HG03457 (cell line): ENCODE results near the gene GGNBP2.

Experiments used
- ATAC-seq: cut with Tn5 transposase; IDR thresholded peaks from one replicate; pipeline ENCODE4 v1.9.1; 2021; ENCODE audit warnings: moderate number of reproducible peaks; ENCODE audit not compliant: unreplicated experiment

GGNBP2 gene

DNA sequence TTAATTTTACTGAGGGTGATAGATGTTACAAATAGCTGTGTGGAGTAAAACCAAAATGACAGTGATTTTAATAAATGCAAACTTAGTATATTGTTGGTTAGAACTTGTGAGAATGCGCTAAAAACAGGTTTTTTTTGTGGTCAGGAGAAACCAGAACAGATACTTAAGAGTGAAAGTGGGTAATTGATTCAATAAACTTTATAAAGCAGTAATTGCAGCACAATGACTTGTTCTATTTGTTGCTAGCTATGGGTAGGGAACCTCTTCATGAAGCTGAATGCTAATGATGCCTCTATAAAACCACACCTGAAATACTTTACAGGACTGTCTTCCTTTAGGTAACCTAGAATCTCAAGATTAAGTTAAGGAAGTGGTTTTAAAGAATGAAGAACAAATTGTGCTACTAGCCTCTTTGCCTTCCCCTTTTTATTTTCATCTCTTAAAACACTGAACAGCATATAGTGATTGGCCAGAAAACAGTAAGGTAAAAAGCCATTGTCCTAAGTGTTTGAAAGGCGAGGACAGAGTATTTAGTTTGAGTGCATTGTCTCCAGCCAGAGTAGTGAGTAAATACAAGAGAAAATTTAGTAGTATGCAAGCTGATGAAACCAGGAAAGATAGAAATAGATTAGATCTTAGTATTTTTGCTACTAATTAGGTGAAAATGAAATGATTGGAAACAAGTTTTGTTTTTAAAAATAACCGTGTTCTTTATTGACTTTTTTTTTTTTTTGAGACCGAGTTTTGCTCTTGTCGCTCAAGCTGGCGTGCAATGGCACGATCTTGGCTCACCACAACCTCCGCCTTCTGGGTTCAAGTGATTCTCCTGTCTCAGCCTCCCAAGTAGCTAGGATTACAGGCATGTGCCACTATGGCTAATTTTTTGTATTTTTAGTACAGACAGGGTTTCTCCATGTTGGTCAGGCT is 6.0 kb downstream of the GGNBP2 start:
- ATAC-seq = no peak

DNA sequence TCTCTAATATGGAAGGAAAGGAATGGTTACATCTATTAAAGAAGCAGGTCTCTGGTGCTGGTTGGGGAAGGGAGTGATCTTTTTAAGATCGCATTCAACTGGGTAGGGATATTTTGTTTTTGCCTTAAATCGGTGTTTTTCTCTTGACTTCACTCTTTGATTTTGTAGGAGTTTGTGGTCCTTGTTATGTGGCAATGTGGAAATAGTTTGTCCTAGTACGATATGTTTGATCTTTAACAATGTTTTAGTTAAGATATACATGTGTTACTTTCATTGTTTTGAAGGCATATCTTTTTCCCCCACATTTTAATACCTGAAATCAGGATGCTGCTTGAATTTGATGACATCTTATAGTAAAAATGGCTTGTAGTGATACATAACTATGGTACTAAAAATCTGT is 8.7 kb downstream of the GGNBP2 start:
- ATAC-seq = no peak

- no peak for ATAC-seq
Observed at GRCh38 chr17:36566081-36566480, 21.4 kb downstream of the GGNBP2 start.

- no peak for ATAC-seq
Observed at GRCh38 chr17:36575028-36575427, 30.3 kb downstream of the GGNBP2 start.

GRCh38 chr17:36576793-36577192 is 32.1 kb downstream of the GGNBP2 start:
- ATAC-seq = no peak

DNA sequence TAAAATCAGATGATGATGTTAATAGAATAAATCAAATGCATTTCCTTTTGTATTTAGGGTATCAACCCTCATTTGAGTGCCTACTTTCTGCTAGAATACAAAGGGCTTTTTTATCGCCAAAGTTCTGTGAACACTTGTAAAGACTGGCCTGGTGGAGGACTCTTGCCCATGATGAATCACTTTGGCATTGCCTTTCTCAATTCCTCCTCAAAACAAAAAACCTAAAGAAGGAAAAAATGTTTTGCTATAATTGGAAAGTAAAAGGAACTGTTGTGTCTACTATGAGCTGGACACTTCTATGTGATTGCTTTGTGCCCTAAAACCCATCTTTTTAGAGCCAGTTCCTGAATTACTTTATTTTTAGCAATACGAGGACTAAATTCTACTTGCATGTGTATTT is 34.0 kb downstream of the GGNBP2 start:
- no peak for ATAC-seq

DNA sequence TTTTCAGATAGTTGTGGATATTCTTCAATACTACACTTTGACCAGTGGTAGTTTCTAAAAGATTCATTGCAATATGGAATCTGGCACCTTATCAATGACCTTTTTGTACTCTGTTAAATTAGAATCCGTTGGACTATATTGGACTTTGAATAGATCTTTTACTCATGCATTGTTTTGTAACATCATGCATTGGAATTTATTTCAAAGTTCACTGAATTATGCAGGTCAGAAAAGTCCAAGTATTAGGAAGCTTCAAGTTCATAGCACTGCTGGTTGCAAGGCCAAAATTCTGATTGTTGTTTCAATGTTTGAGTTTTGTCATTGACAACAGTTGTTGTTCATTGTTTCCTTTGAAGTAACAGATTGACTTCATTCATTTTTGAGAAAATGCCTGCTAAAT is 39.1 kb downstream of the GGNBP2 start:
- no peak for ATAC-seq

DNA sequence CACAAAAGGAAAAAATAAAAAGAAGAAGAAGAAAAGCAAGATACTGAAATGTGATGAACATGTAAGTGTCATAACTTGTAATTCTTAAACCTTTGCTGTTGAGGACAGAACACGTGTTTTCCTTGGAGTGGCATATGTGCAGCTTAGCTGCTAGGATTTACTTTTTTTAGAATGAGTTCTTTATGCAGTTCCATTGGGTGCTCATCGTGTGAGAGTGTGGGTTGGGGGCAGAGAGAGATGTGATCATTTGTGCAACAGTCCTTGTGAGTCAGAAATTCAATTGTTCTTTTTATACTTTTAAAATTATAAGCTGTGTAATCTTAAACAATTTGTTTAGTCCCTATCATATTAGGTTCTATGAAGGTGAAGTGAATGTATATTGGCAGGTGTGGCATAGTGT is 41.4 kb downstream of the GGNBP2 start:
- ATAC-seq = no peak

GRCh38 chr17:36590082-36590481 is 45.4 kb downstream of the GGNBP2 start:
- no peak for ATAC-seq

GRCh38 chr17:36591434-36592315 is 47.0 kb downstream of the GGNBP2 start, which contains the start of gene DHRS11:
Gene DHRS11 (plus strand): TSS chr17:36591879. CDS start chr17:36592010, 131 bp downstream.
- no peak for ATAC-seq

GRCh38 chr17:36592316-36592715 is 47.6 kb downstream of the GGNBP2 start:
- ATAC-seq = no peak

DNA sequence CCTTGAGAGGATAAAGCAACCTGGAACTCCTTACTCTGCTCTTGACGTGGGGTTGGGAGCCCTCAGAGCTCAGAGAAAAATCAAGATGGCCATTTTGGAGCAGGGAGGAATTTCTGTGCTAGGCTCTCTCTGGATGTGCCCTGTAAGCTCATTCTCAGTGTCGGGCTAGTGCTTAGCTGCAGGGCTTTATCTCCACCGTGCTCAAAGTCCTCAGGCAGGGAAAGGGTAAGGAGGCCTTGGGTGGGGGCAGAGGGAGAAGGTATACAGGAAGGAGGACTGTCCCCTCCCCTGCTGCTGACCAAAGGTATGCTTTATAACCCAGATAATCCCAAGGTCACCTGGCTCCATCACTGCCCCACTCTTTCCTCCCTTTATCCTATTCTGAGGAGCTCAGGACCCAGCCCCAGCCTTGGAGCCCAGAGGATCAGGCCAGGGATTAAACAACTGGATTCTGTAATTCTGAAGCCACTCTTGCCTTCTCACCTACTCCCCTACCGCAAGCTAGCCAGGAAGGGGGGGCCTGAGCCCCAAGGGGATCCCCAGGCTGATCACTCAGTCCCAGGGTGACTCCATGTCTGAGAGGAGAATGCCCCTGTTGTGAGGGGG is 48.1 kb downstream of the GGNBP2 start:
- ATAC-seq = no peak

- ATAC-seq = no peak
Observed at GRCh38 chr17:36593656-36594316, 49.1 kb downstream of the GGNBP2 start.

DNA sequence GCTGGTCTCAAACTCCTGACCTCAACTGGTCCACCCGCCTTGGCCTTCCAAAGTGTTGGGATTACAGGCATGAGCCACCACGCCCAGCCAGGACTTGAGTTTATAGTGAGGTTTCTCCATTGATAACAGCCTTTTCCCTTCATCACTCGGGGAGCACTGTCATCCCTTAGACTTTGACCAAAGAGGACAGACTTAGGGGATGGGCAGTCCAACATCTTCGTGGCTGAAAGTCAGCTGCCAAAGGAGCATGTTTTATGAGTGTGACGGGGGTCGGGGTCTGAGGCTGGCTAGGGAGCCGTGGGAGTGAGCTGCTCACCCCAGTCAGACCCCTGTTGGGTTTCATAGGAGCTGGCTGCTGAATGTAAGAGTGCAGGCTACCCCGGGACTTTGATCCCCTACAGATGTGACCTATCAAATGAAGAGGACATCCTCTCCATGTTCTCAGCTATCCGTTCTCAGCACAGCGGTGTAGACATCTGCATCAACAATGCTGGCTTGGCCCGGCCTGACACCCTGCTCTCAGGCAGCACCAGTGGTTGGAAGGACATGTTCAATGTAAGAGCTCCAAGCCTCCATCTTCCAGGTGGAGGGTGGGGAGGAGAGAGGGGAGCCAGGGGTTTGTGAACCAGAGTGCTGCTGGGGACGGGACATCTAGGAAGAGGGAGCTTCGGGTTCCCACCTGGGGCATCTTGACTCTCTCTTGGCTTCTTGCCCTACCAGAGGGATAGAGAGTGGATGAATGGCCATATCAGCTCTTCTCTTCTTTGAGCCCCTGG is 50.1 kb downstream of the GGNBP2 start:
- ATAC-seq = no peak

DNA sequence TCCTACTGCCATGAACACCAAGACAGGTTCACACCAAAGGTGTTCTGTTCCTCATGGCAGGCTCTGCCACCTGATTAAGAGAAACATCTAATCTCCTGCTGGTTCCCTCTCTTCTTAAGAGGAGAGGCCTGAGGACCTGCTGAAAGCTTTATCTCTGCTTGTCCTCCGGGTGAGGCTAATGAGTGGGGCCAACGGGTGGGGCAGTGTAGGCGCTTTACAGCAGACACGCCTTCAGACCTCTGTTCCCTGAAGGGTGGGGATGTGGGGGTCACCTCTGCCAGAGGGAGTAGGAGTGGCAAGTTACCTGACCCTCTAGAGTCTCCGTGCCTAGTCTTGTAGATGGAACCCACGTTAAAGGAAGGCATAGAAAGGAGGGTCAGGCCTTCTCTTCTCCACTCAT is 52.5 kb downstream of the GGNBP2 start:
- no peak for ATAC-seq

- no peak for ATAC-seq
Observed at GRCh38 chr17:36597866-36598777, 53.4 kb downstream of the GGNBP2 start.

GRCh38 chr17:36598951-36599401 is 54.3 kb downstream of the GGNBP2 start:
- ATAC-seq = no peak

DNA sequence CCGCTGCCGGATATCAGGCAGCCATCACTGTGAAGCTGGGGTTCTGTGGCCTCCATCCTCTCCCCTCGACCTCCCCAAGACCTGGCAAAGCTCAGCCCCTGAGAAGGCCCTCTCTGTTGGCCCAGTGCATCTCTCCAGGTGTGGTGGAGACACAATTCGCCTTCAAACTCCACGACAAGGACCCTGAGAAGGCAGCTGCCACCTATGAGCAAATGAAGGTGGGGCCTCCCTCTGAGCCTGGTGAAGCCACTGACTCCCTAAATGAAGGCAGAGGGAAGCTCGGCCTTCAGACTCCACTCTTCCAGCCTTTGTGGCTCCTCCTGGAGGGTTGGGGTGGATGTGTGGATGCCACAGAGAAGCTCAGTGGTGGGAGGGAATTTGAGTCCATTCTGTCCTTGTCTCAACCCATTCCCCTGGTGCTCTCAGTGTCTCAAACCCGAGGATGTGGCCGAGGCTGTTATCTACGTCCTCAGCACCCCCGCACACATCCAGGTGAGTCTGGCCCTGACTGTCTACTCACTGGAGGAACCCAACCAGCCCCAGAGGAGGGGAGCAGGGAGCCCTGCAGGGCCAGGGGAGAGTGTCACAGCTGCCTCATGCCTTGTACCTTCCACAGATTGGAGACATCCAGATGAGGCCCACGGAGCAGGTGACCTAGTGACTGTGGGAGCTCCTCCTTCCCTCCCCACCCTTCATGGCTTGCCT is 55.0 kb downstream of the GGNBP2 start:
- no peak for ATAC-seq
